IPS-11a (cell line): Measurements from ENCODE around the gene ACTL10.
A peak's percentile ranks its signal among the peaks of the same experiment; 100 is the strongest.

ENCODE experiments used
- H3K4me3 ChIP-seq: one replicate; pipeline ENCODE4 v1.5.1; 2013; ENCODE audit warnings: low read depth, low read length, control low read depth

Gene ACTL10

DNA sequence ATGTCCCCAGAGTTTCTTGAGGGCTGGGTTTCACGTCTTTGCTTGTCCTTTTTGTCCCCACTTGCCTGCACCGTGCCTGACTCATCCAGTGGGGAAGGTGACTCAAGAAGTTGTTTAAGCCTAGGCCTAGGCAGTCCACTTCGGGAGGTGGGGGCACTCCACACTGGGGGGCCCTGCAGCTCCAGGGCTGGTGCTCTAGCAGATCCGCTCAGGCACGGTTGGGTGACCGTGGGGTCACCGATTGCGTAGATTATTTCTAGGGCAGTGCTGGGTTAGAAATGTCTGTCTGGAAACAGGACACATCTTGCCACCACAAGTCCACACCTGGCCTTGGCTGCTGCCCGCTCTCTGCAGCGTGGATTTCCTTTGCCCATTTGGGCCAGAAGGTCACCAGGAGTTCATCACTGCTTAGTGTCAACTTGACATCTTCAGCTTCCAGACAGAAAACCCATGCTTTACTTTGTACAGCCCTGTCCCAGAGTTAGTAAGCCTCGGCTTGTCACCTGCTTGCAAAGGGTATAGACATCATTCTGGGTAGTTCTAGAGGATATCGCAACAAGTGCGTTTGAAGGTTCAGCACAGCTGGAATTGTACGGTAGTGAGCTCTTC is 18.2 kb upstream of the ACTL10 start:
- no peak overlapping the region for H3K4me3 ChIP-seq

DNA sequence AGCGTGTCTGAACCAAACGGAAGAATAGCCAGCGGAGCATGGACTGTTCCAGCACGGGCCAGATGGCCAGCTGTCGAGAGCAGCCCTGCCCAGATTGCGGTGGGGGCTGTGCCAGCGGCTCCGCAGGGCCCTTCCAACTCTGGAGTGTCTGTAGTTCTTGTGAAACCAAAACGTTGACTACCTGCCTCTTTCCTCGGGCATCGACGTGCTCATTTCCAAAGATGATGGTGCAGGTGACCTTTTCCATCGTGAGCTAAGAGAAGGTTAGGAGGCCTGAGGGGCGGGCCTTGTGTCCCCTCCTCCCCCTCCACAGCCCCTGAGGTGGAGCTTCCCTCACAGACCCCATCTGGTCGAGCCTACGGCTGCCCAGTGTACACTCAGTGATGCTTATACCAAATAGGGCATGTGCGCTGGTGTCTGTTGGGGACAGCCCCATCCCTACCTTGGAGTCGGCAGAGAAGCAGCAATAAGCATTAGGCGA is 17.5 kb upstream of the ACTL10 start:
- no peak overlapping the region for H3K4me3 ChIP-seq

DNA sequence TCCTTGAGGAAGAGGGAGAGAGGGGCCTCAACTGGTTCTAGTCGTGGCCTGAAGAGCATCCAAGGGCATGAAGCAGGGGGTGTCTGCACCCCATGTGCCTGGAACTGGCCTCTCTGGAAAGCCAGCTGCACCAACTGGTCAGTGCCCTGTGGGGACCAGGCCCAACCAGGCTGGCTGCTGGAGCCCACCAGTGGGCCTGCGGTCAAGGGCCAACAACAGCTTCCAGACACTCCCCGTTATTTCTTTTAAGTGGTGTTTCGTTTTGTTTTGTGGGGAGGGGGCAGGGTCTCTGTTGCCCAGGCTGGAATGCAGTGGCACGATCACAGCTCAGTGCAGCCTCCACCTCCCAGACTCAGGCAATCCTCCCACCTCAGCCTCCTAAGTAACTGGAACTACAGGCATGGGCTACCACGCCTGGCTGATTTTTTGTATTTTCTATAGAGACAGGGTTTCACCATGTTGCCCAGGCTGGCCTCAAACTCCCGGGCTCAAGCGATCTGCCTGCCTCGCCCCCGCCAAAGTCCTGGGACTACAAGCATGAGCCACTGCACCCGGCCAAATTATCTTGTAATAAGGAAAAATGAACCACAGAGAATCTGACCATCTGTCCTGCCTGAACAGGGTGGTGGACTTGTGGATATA is 16.5 kb upstream of the ACTL10 start:
- no peak overlapping the region for H3K4me3 ChIP-seq

DNA sequence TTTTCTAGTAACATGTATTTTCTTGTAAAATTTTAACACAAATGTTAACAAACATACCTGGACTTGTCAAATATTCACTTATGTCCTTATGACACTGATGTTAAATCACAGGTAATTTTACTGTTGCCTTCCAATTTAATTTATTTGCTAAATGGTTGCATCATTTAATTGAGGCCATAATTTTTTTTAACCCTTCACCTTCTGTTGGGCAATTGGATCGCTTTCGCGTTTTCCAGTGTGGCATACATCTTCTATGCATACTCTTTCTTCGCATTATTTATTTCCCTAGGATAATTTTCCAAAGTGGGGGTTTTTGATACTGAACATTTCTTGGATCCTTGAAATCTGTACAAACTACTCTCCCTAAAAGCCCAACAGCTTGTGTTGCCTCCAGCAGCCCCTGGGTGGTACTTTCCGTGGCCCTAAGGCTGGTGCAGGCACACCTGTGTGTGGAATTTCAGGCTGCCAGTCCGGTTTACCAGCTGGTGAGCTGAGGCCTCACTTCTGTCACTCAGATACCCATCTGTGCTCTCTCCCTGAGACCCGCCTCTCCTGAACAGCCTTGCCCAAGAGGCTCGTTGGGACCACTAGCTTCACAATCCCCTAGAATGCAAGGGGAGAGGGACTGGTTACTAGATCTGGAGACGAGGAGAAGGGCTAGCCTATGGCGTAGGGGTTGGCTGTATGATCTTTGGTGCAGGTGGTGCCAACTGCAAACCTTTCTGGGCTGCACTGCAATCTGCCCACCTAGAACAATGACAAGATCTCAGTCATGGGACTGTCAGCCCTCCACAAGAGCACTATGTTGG is 15.8 kb upstream of the ACTL10 start:
- no peak overlapping the region for H3K4me3 ChIP-seq

DNA sequence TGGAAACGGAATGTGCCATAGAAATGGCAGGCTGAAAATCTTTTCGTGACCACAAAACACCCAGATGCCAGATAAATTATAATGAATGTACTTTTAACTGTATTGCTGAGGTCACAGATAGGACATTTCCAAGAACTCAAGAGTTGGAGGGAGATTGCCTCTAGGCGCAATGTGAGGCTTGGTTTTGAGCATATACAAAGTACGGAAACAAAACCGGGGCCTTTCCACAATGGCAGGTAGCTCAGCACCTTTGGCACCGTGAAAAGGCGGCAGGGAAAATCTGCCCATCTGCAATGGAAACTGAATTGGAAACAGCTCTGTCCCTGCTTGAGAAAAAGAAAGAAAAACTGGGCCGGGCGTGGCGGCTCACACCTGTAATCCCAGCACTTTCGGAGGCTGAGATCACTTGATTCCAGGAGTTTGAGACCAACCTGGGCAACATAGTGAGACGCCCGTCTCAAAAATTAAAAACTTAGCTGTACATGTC is 15.1 kb upstream of the ACTL10 start:
- H3K4me3 ChIP-seq, result no peak overlapping the region

DNA sequence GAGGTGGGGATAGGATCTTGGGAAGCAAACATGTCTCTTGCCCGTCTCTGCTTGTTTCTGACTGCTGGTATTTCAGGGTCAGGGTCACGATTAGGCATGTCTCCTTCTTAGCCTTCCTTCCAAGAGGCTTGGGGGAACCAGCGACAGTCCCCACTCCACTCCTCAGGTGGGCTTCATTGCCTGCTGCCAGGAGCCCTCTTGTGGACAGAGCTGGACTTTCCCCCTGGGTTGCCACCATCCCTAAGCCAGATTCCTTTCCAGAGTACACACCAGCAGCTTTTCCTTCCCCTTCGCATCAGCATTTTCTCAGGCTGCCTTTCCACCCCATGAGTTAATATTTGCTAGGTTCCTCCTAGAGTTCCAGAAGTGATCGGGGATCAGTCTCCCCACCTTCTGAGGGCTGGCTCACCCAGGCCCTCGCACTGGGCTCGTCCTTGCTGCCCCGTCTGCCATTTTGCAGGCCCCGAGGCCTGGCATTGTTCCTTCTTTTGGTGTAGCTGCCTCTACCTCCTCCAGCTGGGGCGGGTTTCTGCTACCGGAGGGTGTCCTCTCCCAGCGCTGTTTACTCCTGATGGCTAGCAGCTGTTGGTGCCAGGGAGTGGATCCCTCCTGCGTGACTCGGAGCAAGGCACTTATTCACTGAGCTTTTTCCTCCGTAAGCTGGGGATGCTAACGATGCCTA is 13.4 kb upstream of the ACTL10 start:
- no peak overlapping the region for H3K4me3 ChIP-seq

DNA sequence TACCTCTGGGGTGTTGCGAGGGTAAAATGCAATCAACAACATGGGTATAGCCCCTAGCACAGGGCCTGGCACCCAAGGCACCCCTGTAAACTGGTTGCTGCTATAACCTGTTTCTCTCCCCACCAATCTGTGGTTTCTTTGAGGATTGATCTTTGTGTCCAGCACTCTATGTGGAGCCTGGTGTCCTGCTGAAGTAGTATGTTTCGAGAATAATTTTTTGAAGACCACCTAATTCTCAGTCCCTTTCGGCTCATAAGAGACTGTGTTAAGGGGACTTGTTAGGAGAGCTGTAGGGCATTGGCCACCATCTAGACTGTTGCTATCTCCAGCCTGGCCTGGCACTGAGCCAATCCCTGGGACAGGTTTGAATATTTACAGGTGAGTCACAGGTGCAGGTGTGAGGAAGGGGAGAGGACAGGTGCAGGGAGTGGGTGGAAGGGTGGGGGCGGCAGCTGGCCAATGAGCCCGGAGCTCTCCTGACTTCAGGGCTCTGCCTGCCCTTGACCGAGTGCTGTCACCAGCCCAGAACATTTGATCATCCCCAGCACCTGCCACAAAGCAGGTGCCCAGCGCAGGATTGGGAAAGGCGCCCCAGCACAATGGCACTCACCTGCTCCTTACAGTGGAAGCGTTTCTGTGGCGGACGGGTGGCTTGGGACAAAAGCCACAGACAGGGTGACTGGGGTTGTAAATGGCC is 12.7 kb upstream of the ACTL10 start:
- no peak overlapping the region for H3K4me3 ChIP-seq

DNA sequence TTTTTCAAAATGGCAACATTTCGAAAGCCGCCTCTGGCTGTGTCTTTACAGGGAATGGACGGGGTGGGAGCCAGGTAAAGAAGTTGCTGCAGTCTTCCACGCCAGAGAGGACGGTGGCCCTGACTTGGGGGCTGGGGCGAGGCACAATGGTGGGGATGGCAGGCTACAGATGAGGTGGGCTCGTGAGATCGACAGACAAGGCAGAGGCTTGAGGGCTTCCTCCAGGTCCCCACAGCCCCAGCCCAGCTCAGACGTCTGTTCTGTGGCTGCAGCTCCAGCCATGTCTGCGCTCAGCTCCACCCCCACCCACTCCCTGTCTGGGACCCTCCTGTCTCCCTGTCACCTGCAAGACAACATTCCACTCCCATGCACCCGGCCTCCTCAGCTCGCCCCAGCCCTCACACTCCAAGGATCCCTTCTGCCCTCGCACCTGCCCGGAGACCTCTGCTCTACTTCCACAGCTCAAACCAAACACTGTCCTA is 12.0 kb upstream of the ACTL10 start:
- H3K4me3 ChIP-seq, result no peak overlapping the region

DNA sequence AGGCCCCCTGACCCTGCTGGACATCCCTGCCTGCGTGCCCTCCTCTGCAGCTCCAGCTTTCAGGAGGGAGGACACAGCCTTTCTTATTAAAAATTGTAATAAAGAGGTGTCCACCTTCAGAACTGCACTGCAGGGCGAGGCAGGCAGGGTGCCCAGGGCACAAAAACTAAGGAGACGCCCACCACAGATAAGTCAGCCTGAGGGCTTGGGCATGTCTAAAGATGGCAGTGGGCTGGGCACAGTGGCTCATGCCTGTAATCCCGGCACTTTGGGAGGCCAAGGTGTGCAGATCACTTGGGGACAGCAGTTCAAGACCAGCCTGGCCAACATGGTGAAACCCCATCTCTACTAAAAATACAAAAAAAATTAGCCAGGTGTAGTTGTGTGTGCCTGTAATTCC is 11.6 kb upstream of the ACTL10 start:
- no peak overlapping the region for H3K4me3 ChIP-seq

DNA sequence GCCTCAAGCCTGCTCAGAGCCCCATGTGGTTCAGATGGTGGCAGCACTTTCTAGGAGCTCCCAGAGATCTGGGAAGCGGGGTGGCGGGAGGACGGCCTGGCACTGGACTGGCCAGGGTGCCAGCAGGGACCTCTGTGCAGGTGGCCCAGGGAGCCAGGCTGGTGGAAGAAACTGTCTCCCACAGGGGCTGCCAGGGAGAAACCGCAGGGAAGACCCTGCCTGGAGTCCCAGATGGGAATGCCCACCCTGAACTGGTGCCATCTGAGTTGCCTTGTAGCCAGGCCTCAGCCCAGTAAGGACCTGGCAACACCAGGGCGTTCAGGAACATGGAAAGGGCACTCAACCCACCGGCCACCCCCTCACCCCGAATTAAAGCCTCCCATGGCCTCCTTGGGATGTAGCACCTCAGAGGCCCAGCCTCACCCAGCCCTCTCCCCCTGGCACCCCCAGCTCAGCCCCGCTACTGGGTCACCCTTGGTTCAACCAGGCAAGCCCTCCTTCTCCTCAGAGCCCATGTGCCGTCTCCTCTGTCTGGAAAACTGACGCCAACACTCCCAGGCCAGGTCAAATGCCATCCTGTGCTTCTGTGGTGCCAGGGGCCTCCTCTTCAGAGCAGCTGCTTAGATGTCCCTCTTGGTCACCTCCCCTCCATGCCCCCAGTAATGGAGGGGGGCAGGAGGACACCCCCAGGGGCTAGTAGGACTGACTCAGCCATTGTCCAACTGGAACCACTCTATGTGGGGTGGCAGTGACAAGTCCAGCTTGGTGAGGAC is 10.5 kb upstream of the ACTL10 start:
- no peak overlapping the region for H3K4me3 ChIP-seq

DNA sequence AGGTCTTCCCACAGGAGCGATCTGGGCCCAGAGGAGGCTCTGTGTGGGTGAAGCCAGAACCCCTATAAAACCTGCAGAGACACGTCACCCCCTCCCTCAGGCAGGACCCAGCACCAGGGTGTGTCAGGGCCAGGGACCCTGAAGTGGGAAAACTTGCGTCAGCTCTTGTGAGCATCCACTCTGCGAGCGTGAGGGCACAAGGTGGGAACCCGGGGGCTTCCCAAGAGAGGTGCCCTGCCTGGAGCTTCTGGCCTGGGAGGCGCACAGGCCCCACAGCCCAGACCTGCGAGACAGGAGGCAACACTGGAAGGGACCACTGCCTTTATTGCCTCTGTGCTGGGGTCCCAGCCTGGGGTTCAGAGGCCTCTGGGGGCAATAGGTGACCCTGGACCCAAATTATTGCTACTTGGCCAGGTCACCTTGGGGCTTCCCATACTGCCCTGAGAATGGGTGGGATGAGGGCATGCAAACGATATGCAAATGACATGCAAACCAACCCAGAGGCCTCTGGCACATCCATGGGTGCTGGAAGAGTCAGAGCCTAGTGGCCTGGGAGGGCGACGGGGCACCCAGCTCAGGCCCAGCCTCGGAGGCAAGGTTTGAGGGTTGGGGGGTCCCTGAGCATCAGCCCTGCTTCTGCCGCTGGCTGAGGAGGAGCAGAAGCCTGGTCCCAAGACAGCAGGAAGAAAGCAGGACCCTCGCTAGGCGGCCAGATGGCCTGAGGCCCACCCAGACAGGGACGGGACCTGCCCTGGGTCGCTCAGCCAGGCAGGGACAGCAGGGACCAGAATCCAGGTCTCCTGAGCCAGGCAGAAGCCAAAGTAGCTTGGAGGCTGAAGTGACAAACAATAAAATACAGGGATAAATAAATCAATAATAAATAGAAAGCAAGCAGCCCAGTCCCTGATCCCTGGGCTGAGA is 9.7 kb upstream of the ACTL10 start:
- no peak overlapping the region for H3K4me3 ChIP-seq

DNA sequence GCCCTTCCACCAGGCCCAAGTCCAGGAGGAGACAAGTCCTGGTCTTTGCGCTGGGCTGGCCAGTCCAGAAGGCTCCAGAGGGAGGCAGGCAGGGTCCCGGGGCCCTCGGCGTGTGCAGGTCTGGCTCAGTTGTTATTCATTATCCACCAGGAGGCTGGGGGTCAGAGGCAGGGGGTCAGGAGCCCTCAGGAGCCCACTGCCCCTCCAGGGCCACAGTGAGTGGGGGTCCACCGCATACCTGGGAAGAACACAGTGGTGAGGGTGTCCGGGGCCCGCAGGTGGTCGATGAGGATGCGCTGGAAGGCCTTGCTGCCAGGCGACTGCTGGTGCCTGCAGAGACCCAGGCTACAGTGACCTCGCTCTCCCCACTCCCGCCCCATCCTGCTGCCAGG is 9.0 kb upstream of the ACTL10 start:
- H3K4me3 ChIP-seq, result no peak overlapping the region

DNA sequence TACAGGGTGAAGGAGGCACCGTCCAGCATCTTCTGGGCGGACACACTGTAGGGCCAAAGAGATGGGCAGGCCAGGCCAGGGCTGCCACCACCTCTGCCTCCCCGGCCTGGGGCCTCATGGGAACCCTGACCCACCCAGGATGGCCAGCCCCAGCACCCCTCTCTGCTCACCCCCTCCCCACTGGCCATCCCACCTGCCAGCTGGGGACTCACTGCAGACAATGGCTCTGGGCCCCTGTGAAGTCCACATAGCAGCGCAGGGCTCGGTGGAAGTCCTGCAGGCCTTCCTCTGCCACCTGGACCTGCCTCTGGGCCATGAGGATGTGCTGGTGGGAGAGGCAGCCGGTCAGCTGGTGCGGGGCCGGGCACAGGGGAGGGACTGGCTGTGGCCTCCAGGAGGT is 8.2 kb upstream of the ACTL10 start:
- no peak overlapping the region for H3K4me3 ChIP-seq

DNA sequence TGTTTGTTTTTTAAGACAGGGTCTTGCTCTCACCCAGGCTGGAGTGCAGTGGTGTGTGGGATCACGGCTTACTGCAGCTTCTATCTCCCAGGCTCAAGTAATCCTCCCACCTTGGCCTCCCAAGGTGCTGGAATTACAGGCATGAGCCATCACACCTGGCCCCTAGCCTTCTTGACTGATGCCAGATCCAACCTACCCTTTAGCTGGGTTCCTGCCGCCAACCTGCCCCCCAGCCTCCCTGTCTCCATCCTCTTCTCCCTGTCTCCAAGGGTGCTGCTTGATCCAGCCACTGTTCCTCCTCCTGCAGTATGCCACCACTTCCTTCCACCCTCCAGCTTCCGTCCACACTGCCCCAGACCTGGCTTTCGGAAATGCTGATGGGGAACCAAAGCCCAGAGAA is 7.8 kb upstream of the ACTL10 start:
- H3K4me3 ChIP-seq, result no peak overlapping the region

DNA sequence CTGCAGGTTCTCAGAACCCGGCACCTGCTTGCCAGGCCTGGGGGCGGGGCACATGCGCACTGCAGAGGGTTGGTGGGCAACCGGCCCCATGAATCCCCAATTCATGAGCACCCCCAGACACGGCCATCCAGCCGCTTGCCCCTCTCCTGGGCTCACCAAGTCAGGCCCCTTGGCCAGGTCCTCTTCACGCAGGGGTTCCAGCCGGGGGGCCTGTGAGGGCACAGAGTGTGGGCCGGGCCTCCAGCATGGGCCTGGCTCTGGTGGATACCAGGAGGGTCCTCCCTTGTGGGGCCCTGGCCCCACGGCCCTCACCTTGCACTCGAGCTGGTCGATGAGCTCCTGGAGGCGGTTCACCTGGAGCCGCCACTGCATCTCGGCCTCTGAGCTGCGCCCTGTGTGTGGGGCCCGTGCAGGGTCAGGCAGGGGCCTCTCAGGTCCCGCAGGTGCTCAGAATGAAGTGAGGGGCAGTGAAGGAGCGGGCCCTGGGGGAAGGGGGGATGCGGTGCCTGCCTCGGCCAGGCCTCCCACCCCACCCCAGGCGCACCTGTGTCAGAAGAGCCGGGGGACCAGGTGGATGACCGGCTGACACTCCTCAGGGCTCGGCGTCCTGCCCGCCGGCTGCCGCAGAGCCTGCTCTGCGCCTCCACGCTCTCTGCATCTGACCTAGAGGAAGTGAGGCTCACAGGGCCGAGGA is 7.3 kb upstream of the ACTL10 start:
- no peak overlapping the region for H3K4me3 ChIP-seq

DNA sequence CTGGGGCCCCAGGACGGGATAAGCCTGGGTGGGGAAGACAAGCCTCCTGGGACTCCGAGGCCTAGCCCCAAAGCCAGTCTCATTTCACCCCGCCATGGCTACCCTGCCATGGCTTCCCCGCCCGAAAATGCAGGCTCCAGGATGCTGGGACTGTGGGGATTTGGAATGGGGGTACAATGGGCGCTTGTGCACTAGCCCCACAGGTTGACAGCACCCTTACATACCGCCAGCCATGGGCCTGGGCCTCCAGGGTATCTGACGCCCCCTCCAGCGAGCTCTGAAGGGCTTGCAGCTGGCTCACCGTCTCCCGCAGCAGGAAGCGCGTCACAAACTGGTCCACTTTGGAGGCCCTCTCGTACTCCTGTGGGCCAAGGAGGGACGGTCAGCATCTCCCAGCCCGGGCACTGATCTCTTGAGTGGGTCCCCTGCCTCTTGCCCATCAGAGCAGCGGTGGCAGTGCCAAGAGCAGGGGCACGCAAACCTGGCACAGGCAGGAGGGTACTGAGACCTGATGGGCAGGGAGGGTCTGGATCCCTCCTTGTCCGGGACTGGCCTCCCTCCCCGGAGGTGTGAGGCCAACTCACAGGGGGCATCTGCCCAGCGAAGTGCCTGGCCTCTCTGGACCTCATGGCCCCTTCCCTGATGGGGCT is 6.6 kb upstream of the ACTL10 start:
- H3K4me3 ChIP-seq, result no peak overlapping the region

DNA sequence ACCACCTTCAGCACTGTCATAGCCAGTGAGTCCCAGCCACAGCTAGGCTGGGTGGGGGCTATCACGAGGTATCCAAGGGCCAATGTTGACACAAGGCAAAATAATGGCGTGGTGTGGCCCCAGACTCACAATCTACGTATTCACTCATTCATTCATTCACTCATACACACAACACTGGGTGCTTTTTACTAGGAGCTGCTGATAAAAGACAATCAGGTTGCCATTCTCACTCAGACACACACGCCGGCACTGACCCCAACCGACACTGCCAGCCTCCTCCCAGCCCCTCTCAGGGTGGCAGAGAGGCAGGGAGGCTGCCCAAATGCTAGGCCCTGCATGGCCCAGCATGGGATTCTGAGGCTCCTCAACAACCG is 6.1 kb upstream of the ACTL10 start:
- no peak overlapping the region for H3K4me3 ChIP-seq

DNA sequence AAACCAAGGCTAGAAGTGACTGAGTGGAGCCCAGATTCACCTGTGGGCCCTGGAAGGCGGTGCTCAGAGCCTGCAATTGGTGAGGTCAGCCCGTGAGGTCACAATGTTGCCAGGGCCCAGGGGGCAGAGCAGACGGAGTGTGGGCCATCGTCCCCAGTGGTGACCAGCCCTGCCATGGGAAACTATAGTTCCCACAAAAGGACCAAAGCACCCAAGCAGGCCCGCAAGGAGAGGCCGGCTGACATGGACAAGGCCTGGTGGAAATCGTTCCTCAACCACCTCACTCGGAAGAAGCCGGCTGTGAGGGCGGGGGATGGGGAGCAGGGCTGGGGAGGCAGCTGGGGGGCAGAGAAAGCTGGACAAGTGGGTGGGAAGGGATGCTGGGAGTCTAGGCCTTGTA is 4.6 kb upstream of the ACTL10 start, which contains the start of gene C20orf144:
C20orf144 (plus strand) TSS at position 156 of the 400 bp plus-strand sequence; CDS start at position 175, 19 bp downstream.
- H3K4me3 ChIP-seq, result peak within 1 kb of the TSS; percentile 83
